ENCODE results near the gene RTF1.

RTF1 gene

DNA sequence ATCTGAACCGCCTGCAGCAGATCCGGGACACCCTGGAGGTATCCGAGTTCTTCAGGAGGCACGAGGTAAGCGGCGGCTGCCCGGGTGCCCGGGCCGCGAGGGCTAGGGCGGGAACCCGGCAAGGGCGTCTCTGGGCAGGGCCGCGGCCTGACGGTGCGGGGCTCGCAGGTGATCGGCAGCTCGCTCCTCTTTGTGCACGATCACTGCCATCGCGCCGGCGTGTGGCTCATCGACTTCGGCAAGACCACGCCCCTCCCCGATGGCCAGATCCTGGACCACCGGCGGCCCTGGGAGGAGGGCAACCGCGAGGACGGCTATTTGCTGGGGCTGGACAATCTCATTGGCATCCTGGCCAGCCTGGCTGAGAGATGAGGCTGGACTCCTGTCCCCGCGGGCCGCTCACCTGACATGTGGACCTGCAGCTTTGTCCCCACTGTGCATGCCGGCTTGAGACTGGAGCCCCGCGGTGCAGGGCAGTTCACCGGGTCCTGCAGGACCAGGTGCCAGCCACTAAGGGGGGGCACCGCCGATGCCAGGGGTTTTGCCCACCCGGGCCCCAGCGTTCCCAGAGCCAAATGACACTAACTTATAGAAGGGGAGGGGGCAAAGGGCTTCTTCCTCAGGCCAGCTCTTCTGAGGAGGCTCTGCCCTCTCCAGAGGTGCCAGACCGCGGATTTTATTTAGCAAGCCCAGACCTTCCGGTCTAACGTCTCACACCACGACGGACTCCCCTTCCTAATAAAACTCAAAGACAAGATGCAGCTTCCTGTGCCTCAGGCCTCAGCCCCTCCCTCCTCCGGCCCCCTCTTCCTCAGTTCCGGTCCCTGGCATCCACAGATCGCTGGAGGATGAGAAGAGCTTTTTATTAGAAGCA is 86.1 kb downstream of the RTF1 start:
- DNase-seq: no peak

DNA sequence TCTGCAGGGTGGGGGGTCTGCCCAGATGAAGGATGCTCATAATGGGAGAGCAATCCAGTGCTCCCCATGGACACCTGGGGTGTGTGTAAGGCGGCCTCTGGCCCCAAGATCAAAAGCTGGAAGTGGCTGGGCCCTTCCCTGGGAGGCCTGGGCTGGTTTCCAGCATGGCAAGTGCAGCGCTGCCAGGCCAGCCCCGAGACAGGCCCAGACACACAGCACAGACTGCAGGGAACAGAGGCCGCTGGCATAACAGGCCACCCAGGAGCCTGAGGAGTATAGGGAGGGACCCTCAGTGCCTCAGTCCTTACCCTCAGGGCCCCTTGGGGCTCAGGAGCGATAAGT is 86.7 kb downstream of the RTF1 start:
- DNase-seq: peak in 5 of 58 donors; percentile 6 to 28 (median 12)

DNA sequence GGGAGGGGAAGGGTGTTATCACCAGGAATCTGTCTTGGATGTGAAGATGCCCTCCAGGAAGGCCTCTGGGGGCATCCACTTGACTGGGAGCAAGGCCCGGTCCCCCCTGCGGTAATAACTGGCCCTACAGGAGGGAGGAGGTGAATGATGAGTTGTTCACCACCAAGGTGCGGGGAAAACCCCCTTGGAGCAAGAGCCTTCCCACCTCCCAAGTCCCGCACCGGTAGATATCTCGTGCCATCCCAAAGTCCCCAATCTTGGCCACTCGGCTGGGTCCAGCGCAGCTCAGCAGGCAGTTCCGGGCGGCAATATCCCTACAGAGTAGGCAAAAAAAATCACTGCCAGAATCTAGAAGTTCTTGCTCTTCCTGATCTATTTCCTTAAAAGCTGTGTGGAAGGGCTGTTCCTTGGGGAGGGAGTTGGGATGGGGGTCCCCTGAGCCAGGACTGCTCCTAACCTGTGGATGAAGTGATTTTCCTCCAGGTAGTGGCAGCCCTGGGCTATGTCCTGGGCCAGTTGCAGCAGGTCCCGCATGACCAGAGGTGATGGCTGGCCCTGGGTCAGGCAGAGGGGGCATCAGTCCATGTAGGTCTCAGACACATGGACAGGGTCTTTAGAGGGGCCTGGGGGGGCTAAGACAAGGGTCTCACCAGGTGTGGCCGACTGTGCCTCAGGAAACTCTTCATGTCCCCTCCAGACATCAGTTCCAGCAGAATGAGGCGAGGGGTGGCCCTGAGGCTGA is 88.0 kb downstream of the RTF1 start:
- no peak for DNase-seq

DNA sequence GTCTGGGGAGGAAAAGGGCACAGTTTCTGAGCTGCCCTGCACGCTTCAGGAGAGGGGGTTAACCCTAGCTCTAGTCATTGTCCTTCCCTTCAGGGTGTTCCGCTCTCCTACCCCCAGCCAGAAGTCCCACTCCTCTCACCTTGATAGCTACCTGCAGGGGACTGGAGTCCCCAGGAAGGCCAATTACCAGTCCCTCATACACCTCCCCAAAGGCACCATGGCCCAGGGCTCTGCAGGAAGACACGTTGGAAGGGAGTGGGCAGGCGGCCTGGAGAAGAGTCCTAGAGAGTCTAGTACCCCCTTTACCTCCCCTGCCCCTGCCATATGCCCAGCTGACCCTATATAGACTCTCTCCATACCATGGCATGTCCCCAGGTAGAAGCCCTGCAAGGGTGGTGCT is 88.9 kb downstream of the RTF1 start:
- DNase-seq: no peak

DNA sequence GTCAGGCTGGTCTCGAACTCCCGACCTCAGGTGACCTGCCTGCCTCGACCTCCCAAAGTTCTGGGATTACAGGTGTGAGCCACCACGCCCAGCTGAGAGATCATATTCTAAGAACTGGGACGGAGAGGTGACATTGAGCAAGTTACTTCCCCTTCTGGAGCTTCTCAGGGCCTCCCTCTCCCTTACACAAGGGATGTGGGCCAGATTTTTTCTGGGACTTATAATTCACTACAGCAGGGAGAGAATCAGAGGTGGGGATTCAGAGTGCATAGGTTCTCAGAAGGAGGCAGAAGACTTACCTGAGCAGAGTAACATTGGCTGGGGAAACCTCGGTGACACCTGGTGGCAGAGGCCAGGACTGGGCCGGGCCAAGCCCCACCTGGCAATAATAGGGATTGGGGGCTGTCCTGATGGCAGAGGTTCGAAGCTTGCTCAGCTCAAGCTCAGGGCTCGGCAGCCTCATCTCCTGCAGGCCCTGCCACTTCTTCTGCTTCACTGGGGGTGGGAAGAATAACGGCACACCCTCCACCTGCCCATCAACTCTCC is 90.0 kb downstream of the RTF1 start:
- DNase-seq: no peak

- DNase-seq: peak in 7 of 58 donors; percentile 2 to 47 (median 32)
Observed at GRCh38 chr15:41507820-41508290, 91.0 kb downstream of the RTF1 start.

DNA sequence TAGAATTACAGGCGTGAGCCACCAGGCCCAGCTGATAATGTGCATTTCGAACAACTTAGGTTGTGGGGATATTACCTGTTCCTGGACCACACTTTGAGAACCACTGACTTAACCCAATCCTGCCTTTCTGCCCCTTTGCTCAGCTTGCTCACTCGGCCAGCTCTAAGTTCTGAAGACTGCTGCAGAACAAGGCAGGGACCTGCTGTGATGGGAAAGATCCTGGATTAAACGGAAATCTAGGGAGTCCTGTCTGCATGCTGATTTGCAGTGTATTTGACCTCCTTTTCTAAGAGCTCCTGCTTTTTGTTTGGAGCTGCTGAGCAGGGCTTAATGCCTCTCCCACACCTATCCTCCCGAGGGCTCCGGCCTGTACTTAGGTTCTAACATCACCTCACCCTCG is 93.8 kb downstream of the RTF1 start:
- no peak for DNase-seq

GRCh38 chr15:41511331-41511898 is 94.5 kb downstream of the RTF1 start:
- no peak for DNase-seq

DNA sequence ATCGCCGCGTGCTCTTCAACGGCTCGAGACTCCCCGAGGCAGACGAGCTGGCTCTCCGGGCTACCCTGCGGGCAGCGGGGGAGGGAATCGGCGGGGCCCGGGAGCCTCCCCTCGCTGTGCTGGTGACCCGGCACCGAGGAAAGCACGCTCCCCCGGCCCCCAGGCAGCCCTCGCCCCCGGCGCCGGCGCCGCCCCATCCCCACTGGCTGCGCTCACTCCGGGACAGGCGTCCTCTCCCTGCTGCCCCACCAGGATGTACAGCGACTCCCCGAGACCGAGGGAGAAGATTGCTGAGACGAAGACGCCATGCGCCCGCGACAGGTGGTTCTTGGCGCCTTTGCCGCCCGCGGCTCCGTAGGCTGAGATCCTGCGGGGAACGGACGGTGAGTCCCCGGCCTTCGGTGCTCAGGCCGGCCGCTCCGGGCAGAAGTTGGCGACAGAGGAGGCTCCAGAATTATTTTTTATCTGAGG is 95.0 kb downstream of the RTF1 start:
- no peak for DNase-seq

- DNase-seq: no peak
Observed at GRCh38 chr15:41512512-41512939, 95.6 kb downstream of the RTF1 start.

DNA sequence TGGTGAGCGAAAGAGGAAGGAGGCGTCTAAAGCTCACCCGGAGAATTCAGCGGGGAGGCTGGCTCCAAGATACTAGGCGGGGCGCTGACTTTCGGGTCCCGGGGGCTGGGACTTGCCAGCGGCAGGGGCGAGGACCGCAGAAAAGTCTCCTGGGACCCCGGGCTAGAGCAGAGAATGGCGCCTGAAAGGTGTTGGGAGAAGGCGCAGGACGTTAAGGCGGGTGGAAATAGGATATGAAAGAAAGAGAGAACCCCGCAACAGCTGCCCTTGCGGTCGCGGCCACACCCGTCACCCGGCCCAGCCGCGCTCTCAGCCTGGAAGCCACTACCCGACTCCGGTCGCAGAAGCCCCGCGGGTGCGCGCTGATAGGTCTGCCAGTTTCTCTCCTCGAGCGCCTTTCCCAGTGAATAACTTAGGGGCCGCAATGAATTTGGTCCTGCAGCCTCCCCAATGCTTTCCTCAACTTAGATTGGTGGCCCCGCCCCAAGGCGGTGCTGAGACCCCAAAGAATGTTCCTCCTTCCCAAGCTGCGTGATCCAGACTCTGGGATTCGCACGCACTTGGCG is 96.1 kb downstream of the RTF1 start:
- no peak for DNase-seq

- DNase-seq: no peak
Observed at GRCh38 chr15:41513506-41514227, 96.8 kb downstream of the RTF1 start, which contains the start of gene LTK. LTK (minus strand) TSS chr15:41513827; CDS start chr15:41513709, 118 bp downstream.

DNA sequence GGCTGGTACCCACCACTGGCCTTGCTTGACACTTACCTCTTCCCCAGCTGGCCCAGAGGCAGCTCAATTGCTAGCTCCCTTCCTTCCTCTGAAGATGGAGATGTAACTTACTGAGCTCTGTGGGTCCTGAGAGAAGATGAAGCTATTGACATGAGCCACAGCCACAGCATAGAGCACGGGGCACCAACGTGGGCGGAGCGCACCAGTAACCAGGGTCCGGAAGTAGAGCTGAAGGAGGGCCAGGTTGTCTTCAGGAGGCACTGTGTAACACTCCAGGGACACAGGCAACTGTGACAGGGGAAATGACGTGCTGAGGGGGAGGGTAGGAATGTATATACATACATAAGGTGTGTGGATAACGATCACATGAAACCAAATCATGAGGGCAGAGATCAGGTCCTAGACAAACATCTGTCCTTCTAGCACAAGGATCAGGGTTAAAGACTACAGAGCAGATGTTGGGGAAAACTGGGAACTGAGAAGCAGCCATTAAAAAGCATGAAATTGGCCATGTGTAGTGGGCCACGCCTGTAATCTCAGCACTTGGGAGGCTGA is 101.1 kb downstream of the RTF1 start:
- DNase-seq: no peak

DNA sequence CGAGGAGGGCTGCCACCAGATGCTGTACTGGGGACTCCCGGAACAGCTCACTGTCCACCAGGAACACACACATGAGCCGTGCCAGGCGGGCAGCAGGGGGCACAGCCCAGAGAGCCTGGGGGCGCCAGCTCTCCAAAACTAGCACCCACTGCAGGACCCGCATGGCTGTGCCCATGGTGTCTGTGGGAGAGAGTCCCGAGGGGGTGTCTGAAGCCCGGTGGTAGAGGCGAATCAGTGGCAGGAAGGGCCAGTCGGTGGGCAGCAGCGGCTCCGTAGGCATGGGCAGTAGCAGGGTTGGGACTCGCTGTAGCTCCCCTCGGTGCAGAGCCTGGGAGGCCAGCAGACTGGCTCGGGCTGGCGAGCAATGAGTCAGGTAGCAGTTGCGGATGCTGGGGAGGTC is 103.7 kb downstream of the RTF1 start:
- DNase-seq: no peak

- DNase-seq: no peak
Observed at GRCh38 chr15:41521614-41522013, 104.7 kb downstream of the RTF1 start.

- no peak for DNase-seq
Observed at GRCh38 chr15:41523097-41523496, 106.2 kb downstream of the RTF1 start.

GRCh38 chr15:41530363-41530956 is 113.6 kb downstream of the RTF1 start:
- DNase-seq: no peak

Data from anterior cingulate cortex (tissue), 58 donors.